ENCODE results near the gene WDR93. TPM values are rescaled to one million over a fixed set of nuclear protein-coding genes. Genes with fewer than 3 reads are reported as not detected.

Gene WDR93
- total RNA-seq, 1 experiment from 2014 or later, result not detected

DNA sequence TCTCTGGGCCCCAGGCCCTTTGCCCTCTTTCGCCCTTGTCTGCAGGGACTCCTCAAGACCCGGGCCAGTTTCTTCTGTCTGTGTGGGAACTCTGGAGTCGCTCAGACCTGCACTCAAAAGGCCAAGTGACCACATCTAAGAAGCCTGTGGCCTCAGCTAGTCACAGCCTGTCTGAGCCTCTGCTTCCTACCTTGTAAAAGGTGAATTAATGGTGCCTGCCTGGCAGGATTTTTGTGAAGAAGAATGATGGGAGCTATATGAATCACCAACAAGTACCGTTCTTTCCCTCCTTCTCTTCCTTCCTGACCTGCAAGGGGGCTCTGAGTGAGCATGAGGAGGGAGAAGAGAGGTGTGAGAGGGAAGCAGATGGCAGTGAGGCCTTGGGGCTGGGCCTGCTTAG lies 18.9 kb upstream of the WDR93 start:
- no peak overlapping the region for H3K18ac ChIP-seq (ENCODE audit: insufficient read length, low read depth, low read length)
- no peaks in the 10 kb centered on the region for H3K9me3 Mint-ChIP-seq
- no peak overlapping the region for H3K4ac ChIP-seq (ENCODE audit: low read depth, low read length)
- no peaks in the 10 kb centered on the region; a peak in 1 of 7 replicates for H3K36me3 Mint-ChIP-seq (ENCODE audit: insufficient read depth in 1 of 3, low read depth in 3 of 3)
- no peaks in the 10 kb centered on the region for H3K9me3 ChIP-seq (ENCODE audit: control insufficient read depth, low read depth, low read length)
- H2BK120ac ChIP-seq (ENCODE audit: low read depth, low read length, poor library complexity, severe bottlenecking), result no peak overlapping the region
- H4K20me1 ChIP-seq (ENCODE audit: control insufficient read depth, insufficient read depth, insufficient read length), result no peaks in the 10 kb centered on the region
- peaks cover 25% of the 10 kb centered on the region for H3K27me3 Mint-ChIP-seq (ENCODE audit: low read depth)
- H3K79me2 ChIP-seq (ENCODE audit: insufficient read depth, low read length), result no peaks in the 10 kb centered on the region
- no peak overlapping the region for H2BK20ac ChIP-seq (ENCODE audit: low read depth, low read length, poor library complexity, severe bottlenecking)
- no peak overlapping the region for H4K91ac ChIP-seq (ENCODE audit: insufficient read length, low read depth, low read length)
- H2BK15ac ChIP-seq (ENCODE audit: low read depth, low read length), result no peak overlapping the region
- H3K27ac Mint-ChIP-seq, result no peak overlapping the region; a peak in 1 of 7 replicates
- H3K56ac ChIP-seq (ENCODE audit: insufficient read length, low read depth, low read length), result no peak overlapping the region
- no peak overlapping the region for H3K4me2 ChIP-seq (ENCODE audit: insufficient read depth, insufficient read length, low read length)
- no peak for DNase-seq
- no peak overlapping the region for H3K23ac ChIP-seq (ENCODE audit: insufficient read length, low read depth, low read length)
- no peak overlapping the region for H3K9ac ChIP-seq (ENCODE audit: extremely low read depth, insufficient read length, low read length)
- no peak overlapping the region for H3K4me3 Mint-ChIP-seq
- no peak overlapping the region for H2BK5ac ChIP-seq (ENCODE audit: insufficient read length, low read length)
- TF ChIP-seq, protein P1, sequence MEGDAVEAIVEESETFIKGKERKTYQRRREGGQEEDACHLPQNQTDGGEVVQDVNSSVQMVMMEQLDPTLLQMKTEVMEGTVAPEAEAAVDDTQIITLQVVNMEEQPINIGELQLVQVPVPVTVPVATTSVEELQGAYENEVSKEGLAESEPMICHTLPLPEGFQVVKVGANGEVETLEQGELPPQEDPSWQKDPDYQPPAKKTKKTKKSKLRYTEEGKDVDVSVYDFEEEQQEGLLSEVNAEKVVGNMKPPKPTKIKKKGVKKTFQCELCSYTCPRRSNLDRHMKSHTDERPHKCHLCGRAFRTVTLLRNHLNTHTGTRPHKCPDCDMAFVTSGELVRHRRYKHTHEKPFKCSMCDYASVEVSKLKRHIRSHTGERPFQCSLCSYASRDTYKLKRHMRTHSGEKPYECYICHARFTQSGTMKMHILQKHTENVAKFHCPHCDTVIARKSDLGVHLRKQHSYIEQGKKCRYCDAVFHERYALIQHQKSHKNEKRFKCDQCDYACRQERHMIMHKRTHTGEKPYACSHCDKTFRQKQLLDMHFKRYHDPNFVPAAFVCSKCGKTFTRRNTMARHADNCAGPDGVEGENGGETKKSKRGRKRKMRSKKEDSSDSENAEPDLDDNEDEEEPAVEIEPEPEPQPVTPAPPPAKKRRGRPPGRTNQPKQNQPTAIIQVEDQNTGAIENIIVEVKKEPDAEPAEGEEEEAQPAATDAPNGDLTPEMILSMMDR (conservative IDR thresholded peaks at IDR 0.05), result no peak
- no peaks in the 10 kb centered on the region for H3K79me1 ChIP-seq (ENCODE audit: insufficient read depth, low read depth, low read length, poor library complexity, severe bottlenecking)
- H2BK12ac ChIP-seq (ENCODE audit: insufficient read length, low read depth, low read length), result no peak overlapping the region
- no peaks in the 10 kb centered on the region for H3K4me1 ChIP-seq (ENCODE audit: insufficient read depth, low read length)
- no peaks in the 10 kb centered on the region for H3K27me3 ChIP-seq (ENCODE audit: insufficient read depth, low read length)
- peaks cover 4 to 8% of the 10 kb centered on the region in 2 experiments; a peak in 3 of 4 replicates for H3K4me1 Mint-ChIP-seq
- no peak overlapping the region for H3T11ph ChIP-seq (ENCODE audit: low read length)
- no peak overlapping the region for H2AK5ac ChIP-seq (ENCODE audit: insufficient read length, low read length)
- H2AFZ ChIP-seq (ENCODE audit: low read length), result no peak overlapping the region
- no peak overlapping the region for H4K5ac ChIP-seq (ENCODE audit: insufficient read length, low read depth, low read length)
- no peak overlapping the region for H3K14ac ChIP-seq (ENCODE audit: insufficient read depth, low read length)
- H4K8ac ChIP-seq (replicated peaks; ENCODE audit: insufficient read length, low read depth, low read length), result no peak overlapping the region
- H3K27ac ChIP-seq (ENCODE audit: insufficient read length, low read depth, low read length), result no peak overlapping the region
- no CpG with 5 or more reads among the region's 4 CpGs for WGBS (ENCODE audit: extremely low coverage, insufficient read length, low lambda C conversion rate)
- no peaks in the 10 kb centered on the region for H3K23me2 ChIP-seq (ENCODE audit: insufficient read length, low read depth, low read length, poor library complexity, severe bottlenecking)
